ENCODE measurements around the gene GPC6.
A peak's percentile ranks its signal among the peaks of the same experiment; 100 is the strongest.
"Not testable (repeated sequence)": the region's sequence is repeated elsewhere in the genome, so short reads cannot be mapped to it uniquely, and the experiment has no call there.

Gene GPC6

DNA sequence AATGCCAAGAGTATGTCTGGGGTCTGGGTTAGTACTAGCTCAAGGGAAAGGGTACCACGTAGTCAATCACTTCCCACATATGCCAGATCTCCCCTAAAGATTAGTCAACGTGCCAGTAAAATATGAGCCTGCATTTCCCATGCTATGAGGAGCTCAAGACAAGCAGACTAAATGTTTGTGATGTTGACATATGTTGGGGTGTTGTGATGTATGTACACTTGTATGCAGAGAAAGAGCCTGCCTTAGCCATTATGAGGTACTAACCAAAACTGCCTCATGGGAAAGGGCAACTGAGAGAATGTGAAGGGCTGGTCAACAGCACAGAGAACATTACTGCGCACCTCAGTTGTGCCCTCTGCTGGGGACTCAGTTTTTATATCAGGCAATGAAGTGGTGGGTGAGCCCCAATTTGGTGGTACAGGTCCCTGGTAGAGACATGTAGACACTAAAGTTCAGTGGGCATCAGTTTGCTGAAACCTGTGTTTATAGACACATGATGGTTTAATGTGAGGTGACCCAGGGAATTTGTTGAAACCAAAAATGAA is 965.9 kb downstream of the GPC6 start:
- DNase-seq: peak in 1 of 2 experiments; percentile 14

DNA sequence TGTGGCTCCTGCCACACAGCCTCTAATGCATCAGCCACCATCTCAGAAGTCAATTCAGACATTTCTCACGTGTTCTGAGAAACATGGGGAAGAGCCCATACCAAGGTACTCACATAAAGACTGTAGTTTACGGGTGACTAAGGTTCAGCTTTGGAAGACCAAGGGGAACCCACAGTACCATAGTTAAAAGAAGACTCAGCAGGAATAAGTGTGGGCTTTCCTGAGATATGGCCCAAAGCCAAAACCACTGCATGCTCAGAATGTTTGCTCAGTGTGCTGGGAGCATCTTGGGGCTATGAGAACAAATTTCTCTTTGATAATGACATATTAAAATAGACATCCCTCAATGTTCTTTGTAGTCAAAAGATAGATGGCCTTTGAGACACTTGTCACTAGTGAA is 969.1 kb downstream of the GPC6 start:
- DNase-seq: peak in 1 of 2 experiments; percentile 11

GRCh38 chr13:94196413-94196812 is 969.8 kb downstream of the GPC6 start:
- DNase-seq: no peak

DNA sequence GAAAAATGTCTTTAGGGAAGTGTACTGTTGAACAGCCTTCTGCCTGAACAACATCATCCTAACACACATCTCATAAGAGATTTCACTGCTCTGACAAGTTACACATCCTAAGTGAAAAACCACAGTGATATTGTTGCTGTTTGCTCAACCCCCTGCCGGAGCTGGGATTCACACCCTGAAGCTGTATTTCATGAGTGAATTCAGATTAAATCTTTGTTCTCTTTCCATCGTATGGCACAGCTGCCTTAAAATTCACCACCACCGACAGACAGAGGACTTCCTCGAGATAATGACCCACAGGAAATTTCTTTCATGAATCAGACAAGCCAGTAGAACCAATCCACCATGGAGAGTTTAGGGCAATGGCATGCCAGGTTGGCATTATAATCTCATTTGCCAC is 972.1 kb downstream of the GPC6 start:
- DNase-seq: no peak

- no peak for DNase-seq
Observed at GRCh38 chr13:94199135-94199534, 972.5 kb downstream of the GPC6 start.

GRCh38 chr13:94201022-94201421 is 974.4 kb downstream of the GPC6 start:
- no peak for DNase-seq

- no peak for DNase-seq
Observed at GRCh38 chr13:94204163-94204562, 977.6 kb downstream of the GPC6 start.

DNA sequence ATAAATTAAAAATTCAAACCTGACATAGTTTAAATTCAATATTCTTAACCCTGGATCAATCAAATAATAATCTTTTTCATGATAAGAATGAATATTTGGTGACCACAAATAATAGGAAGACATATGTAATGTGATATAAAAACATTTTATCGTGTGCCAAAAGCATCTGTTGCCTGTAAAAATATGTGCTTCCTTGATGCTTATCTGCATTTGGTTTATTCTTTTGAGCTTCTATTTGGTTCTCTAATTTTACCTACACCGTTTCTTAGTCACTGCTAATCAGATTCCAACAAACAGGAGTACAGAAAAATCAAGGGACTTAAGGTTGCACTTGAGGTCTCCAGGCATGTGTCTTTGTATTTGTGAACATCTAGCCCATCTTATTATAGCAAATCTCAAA is 978.3 kb downstream of the GPC6 start:
- no peak for DNase-seq

DNA sequence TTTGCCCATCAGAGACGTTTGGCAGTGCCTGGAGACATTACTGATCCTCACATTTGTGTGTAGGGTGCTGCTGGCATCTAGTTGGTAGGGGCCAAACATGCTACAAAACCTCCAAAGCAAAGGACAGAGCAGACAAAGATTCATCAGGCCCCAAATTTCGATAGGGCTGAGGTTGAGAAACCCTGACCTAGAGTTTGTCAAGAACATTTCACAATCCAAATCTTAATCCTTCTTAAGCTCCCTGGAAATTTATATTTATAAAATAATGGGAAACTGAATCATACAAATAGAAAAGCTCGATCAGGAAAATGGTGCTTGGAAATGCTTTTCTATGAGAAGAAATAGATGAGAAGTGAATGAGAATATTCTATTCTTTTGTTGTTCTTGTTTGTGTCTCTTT is 979.3 kb downstream of the GPC6 start:
- DNase-seq: no peak

DNA sequence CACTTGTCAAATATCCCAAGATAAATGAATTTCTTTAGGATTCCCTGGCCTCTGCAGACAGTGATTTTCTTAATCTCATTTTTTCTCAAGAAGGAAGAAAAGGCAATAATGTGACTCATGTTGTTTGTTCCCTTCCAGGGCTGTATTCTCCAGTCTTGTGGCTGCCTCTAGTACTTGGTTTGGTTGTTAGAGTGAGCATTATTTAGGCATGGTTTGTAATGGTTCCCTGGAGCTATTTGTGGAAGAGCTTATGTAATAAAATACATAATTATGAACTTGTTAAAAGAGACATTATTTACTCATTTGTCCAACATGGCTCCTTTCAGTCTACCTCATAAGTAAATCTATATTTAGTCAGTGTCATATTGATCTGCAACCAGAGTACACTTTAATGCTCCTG is 982.5 kb downstream of the GPC6 start:
- DNase-seq: no peak

DNA sequence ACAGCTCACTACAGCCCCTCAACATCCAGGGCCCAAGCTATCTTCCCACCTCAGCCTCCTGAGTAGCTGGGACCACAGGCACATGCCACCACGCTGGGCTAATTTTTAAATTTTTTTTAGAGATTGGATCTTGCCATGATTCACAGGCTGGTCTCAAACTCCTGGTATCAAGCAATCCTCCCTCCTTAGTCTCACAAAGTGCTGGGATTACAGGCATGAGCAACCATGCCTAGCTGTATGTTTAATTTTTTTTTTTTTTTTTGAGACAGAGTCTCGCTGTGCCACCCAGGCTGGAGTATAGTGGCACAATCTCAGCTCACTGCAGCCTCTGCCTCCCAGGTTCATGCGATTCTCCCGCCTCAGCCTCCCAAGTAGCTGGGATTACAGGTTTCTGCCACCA is 983.3 kb downstream of the GPC6 start:
- not testable (repeated sequence) for DNase-seq

GRCh38 chr13:94210816-94211215 is 984.2 kb downstream of the GPC6 start:
- no peak for DNase-seq

GRCh38 chr13:94212196-94212595 is 985.6 kb downstream of the GPC6 start:
- no peak for DNase-seq

DNA sequence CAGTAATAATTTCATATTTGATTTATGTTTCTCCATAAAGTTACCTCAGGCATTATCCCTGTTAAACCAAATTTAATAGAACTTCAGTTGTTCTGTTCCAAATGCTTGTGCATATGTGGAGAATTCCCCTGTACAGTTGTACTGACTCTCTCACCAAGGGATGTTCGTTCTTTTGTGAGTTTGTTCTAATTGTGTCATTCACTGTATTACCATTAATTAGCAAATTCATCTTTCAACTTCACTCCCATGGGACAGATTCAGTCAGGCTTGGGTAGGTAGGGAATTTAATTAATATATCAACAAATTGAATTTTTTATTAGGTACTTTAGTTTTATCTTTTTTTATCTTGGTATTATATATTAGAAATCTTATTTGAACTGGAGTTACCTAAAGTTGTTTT is 987.5 kb downstream of the GPC6 start:
- DNase-seq: no peak

DNA sequence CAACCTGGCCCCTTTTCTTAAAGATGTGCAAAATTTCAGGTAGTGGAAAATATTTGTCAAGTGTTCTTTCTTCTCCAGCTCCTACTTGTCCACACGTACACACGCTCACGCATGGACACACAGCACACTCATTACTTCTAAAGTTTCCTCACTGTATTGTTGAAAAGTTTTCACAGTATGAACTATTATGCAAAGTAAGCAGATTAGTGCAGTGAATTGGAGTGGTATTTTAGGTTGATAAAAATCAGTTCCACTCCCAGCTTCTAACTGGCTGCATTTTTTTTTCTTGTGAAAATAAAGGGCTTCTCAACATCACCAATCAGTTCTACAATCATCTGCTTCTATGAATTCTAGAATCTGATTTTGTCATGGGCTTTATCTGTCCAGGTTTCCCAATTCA is 988.4 kb downstream of the GPC6 start:
- DNase-seq: no peak

GRCh38 chr13:94216476-94216875 is 989.9 kb downstream of the GPC6 start:
- DNase-seq: no peak

DNA sequence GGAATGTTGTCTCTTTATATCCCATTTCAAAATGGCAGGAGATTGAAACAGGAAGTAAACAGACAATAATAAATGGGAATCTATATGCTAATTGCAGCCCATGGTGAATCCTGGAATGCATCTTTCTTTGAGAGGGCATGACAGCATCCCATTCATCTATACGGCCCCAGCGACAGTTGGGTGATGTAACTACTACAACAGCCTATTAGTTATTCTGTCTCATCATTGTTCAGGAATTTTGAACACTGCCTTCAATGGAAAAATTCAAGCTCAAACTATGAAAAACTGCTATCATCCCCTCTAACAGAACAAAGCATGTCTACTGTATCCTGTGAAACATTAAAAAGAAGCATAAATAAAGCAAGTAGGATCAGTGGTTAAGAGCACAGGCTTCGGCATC is 990.8 kb downstream of the GPC6 start:
- no peak for DNase-seq

- DNase-seq: no peak
Observed at GRCh38 chr13:94218537-94218936, 991.9 kb downstream of the GPC6 start.

DNA sequence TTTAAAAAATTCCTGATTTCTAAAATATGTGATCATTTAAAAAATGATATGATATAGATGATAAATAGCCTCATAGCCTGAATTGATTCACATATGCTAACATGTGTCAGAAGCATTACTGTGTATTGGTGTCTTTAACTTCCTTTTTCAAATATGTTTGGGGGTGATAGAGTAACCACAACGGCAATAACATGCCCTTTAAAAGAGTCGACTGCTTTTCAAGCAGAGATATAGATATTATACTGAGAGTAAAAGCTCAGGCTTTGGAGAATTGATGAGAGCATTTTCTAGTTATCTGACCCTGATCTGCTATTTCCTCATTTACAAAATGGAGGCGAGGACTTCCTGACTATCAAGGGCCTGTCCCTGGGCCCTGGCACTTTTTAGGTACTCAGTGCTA is 992.3 kb downstream of the GPC6 start:
- DNase-seq: no peak

DNA sequence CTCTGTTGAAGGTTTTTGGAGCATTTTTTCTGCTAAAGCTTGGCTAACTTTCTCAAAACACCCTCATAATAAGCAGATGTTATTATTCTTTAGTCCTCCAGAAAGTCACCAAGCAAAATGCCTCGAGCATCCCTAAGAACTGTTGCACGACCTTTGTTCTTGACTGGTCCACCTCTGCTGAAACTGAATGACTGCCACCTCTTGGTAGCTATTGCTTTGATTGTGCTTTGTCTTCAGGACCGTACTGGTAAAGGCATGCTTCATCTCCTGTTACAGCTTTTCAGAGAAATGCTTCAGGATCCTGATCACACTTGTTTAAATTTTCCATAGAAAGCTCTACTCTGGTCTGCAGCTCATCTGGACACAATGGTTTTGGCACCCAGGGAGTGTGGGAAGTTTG is 998.1 kb downstream of the GPC6 start:
- no peak for DNase-seq

DNA sequence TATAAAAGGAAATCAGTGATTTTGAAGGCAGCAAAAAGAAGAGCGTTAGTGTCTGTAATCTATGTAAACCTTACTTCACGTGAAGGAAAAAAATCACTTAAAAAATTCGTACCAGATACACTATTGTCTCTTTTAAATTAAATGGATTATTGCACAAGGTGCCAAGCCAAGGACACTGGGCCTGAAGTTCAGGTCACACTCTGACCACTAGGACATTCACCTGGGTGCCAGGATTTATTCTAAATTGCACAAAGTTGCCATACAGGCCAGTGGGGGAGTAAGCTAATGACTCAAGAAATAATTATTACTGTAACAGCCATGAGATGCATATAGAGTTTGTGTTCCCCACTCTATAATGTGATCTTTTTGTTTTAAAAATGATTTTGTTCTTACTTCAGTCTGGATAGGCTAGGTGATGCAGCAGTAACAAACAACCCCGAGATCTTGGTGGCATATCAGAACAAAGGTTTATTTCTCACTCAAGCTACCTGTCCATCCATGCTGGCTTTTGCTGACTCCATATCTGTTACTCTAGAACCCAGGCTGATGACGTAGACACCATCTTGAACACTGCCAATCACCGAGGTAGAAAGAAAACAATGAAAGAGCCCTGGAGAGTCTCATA is 1000.8 kb downstream of the GPC6 start:
- DNase-seq: no peak

DNA sequence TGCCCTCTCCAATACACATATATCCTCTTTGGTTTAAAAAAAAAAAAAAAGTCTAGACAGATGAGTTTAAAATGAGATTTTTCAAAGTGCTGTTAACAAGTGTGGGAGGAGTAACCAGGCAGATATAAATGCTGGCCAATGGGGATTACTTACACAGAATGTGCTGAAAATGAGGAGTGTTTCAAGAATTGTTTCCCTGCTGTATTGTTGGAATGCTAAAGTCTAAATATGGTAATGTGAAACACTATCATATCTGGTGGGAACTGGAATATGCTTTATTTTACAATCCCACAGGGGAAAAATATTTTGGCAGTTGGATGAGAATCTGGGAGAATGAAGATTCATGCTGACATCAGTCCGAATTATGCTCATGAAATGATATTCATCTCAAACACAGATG is 1002.2 kb downstream of the GPC6 start:
- no peak for DNase-seq

- no peak for DNase-seq
Observed at GRCh38 chr13:94232161-94232950, 1005.7 kb downstream of the GPC6 start.

DNA sequence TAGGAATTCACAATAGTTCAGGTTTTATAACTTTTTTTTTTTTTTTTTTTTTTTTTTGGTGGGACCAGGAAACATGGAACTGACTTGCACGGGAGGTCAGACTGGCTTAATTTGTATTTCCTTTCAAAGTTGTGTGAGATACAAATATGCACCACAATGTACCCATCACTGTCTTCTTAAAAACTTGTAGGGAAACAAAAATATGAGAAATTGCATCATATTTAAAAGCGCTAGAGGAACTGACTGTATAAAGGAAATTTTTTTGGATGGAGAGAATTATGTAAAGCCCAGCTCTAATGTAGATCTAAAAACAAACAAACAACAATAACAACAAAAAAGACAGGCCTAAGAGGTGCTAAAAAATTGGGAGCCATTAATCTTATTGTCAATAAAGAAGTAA is 1006.3 kb downstream of the GPC6 start:
- no peak for DNase-seq

GRCh38 chr13:94233401-94233800 is 1006.8 kb downstream of the GPC6 start:
- DNase-seq: peak; percentile 13 to 60
